Endometrial microvascular endothelial cells (primary cell): Measurements from ENCODE around the gene LRRC36. TPM values are rescaled to one million over a fixed set of nuclear protein-coding genes. Genes with fewer than 3 reads are reported as not detected.

Experiments used
- in situ Hi-C: cut with HindIII; loops from 2 replicates; pipeline ENCODE4 v1.10.0; 2017; ENCODE audit warnings: low sequenced_read_pairs, low pct_unique_long_range_greater_than_20kb; ENCODE audit errors: inconsistent ontology term
- total RNA-seq: library from RNA; depleted of rRNA; stranded (reverse); fragments of >200 nt; gene quantifications from one replicate; pipeline ENCODE4 v1.2.3, GENCODE V29; 2015; ENCODE audit errors: inconsistent ontology term

LRRC36 gene
- total RNA-seq, 1 donor from 2014 or later = 0.56 TPM

- in situ Hi-C loops = loop anchor here (10.0 kb wide), 2 partner anchors 62 to 118 kb away; no protein-coding TSS in a partner anchor
Observed at GRCh38 chr16:67383284-67383683, 56.7 kb downstream of the LRRC36 start.

- in situ Hi-C loops = loop anchor here (10.0 kb wide), 2 partner anchors 60 to 120 kb away; no protein-coding TSS in a partner anchor
Observed at GRCh38 chr16:67384778-67385510, 58.3 kb downstream of the LRRC36 start.

GRCh38 chr16:67386861-67387455, 60.3 kb downstream of the LRRC36 start:
- in situ Hi-C loops = loop anchor here (10.0 kb wide), 2 partner anchors 58 to 122 kb away; no protein-coding TSS in a partner anchor

GRCh38 chr16:67387479-67388079, 61.0 kb downstream of the LRRC36 start:
- in situ Hi-C loops = loop anchor here (10.0 kb wide), 2 partner anchors 57 to 123 kb away; no protein-coding TSS in a partner anchor

- in situ Hi-C loops = loop anchor here (10.0 kb wide), 2 partner anchors 57 to 123 kb away; no protein-coding TSS in a partner anchor
Observed at GRCh38 chr16:67388191-67388590, 61.6 kb downstream of the LRRC36 start.

- in situ Hi-C loops = loop anchor here (10.0 kb wide), 2 partner anchors 56 to 124 kb away; no protein-coding TSS in a partner anchor
Observed at GRCh38 chr16:67388591-67388990, 62.0 kb downstream of the LRRC36 start.

GRCh38 chr16:67389911-67390815, 63.5 kb downstream of the LRRC36 start:
- in situ Hi-C loops = loop anchor here (10.0 kb wide), 2 partner anchors 55 to 125 kb away; no protein-coding TSS in a partner anchor

GRCh38 chr16:67390816-67391423, 64.3 kb downstream of the LRRC36 start:
- in situ Hi-C loops = no loop called here

GRCh38 chr16:67391424-67392300, 65.0 kb downstream of the LRRC36 start:
- in situ Hi-C loops = no loop called here

GRCh38 chr16:67392301-67393059, 65.9 kb downstream of the LRRC36 start:
- in situ Hi-C loops = no loop called here

GRCh38 chr16:67393111-67393787, 66.6 kb downstream of the LRRC36 start, which contains the start of gene TPPP3:
TPPP3 (minus strand) TSS chr16:67393498; CDS start chr16:67391111, 2,387 bp downstream.
- in situ Hi-C loops = no loop called here

- in situ Hi-C loops = no loop called here
Observed at GRCh38 chr16:67393788-67394154, 67.2 kb downstream of the LRRC36 start.

- in situ Hi-C loops = no loop called here
Observed at GRCh38 chr16:67394155-67395104, 67.8 kb downstream of the LRRC36 start.

- in situ Hi-C loops = no loop called here
Observed at GRCh38 chr16:67395105-67395457, 68.5 kb downstream of the LRRC36 start.

GRCh38 chr16:67395458-67396158, 69.0 kb downstream of the LRRC36 start:
- in situ Hi-C loops = no loop called here
